ENCODE data around the gene NDOR1.

Gene NDOR1

DNA sequence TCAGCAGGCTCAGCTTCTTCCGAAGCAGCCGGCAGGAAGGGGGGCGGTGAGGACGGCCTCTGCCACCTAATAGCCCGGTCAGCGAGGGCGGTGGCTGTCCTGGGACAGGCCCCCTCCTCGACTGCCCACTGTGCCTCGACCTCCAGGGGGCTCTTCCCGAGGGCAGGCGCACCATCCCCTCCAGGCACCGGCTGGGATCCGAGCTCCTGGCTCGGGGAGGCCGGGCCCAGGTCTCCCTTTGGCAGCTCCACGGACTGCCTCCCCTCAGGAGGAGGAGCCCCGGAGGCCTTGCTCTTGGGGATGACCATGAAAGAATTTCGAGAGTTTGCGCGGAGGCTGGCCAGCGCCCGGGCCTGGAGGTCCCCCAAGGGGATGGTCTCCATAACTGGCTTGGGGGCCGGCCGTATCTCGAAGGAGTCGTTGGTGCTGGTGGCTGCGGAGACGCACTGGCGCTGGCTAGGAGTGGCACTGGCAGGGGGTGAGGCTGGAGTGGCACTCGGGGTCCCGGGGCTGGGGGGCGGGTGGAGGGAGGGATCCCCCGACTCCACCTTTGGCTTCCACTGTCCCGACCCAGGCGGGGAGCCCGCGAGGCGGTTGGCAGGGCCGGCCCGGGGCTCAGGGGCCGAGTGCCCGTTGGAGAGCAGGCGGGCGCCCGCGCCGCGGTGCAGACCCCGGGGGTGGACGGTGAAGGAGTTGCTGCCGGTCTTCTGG is 5.9 kb upstream of the NDOR1 start:
- DNase-seq = no peak

DNA sequence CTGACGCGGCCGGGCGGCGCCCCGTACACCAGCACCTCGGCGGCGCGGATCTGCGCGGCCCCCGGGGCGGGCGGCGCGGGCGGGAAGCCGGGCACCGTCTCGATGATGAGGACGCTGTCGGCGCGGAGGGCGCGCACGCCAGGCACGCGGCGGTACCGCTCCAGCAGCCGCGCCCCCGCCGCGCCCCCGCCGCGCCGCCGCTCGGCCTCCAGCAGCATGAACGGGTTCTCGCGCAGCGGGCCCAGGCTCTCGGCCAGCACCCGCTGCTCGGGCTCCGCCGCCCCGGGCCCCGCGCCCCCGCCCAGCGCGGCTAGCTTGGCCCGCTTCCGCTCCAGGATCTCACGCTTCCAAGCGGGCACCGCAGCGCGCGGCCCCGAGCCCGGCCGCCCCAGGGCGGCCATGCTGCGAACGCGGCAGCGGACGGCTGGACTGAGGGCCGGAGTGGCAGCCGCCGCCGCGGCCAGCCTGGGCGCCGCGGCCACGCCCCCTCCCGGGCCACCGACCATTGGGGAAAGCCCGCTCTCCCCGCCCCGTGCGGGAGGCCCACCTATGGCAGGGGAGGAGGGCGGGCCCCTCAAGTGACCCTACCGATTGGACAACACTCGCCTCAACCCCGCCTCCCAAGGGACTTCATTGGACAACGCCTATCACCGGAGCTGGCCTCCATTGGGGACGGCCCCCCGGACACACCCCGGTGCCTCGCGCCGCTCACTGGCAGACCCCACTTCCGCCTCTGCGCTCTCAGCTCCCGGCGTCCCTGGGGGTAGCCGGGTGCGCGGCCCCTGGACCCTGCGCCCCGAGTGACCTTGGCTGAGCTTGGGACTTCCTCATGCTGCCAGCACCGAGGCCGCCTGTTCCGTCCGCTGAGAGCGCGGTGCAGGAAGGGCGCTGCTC is 4.9 kb upstream of the NDOR1 start, which contains the start of gene TPRN:
TSS of gene TPRN (minus strand) at position 431 of the 894 bp plus-strand sequence. CDS start at position 401, 30 bp downstream.
- DNase-seq = peak; percentile 97

DNA sequence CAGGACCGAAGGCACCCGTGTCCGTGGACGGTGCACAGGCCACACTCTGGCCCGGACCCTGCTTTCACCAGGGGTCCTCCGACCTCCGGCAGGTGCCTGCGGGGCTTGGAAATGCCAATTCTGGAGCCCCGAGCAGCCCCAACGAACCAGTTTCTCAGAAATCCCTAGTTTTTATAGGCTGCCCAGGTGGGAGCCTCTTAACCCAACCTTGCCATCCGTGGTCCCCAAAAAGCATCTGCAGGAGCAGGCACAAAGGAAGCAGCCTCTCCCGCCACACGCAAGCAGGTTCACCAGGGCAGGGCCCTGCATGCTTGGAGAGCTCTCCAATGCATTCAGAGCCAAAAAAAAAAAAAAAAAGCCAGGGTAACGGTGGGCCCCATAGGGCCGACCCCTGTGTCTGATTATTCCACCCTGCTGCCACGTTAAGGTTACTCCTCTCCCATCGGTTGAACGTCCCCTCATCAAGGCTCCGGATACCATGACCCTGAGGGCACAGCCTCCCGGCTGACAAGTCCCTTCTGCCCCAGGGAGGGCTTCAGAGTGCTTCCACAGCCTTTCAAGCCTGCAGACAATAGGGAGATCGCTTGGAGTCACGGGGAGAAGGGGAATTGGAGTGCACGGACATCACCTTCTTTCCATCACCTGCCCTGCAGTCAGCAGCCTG is 4.2 kb upstream of the NDOR1 start:
- DNase-seq = no peak

DNA sequence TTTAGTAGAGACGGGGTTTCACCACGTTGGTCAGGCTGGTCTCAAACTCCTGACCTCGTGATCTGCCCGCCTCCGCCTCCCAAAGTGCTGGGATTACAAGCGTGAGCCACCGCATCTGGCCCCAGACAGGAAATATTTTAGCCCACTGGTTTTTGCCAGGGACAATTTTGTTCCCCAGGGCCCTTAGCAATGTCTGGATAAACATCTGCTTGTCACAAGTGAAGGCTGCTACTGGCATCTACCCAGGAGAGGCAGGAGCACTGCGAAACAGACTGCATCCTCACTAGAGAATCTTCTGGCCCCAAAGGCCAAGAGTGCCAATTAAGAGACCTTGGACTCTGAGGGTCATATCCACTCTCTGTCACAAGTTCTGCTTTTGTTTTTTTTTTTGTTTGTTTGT is 2.5 kb upstream of the NDOR1 start:
- no peak for DNase-seq

DNA sequence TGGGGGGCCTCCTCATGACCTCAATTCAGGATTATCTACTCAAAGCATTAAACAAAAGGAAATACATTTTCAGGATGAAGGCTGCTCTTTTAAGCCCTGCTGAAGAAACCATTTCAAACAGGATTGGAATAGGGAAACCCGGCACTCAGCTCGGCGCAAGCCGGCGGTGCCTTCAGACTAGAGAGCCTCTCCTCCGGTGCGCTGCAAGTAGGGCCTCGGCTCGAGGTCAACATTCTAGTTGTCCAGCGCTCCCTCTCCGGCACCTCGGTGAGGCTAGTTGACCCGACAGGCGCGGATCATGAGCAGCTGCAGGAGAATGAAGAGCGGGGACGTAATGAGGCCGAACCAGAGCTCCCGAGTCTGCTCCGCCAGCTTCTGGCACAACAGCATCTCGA is 772 bp upstream of the NDOR1 start:
- DNase-seq = no peak

DNA sequence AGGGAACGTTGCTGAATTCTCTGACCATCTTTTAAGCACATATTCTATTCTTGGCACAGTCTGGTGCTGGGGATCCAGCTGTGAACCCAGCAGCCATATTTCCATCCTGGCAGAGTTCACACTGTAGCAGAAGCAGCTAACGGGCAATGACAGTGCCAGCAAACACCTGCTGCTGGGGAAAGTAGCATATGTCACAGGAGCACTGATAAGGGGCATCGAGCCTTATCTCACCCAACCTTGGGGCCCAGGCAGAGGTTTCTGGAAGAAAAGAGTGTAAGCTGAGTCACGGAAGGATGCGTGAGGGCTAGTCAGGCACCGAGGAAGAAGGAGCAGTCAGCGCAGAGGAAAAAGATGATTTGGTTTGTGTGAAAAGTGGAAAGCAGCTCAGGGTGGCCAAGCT is 1.1 kb downstream of the NDOR1 start:
- no peak for DNase-seq

DNA sequence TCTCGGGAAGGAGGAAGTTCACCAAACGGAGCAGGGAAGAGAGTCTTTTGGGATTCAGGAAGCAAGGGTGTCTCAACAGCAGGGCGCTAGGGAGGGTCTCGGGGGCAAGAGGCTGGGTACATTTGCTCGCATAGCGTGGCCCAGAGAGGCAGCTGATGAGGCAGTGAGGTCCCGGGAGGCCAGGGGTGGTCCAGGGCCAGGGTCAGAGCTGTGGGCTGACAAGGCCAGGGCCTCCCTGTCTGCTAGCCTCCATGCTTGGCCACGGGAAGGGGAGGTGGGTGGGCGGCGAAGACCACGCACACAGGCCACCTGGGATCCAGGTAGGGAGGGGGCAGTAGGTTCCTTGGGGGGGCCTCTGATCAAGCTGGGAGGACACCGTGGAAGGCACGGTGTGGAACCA is 6.0 kb downstream of the NDOR1 start:
- DNase-seq = no peak

DNA sequence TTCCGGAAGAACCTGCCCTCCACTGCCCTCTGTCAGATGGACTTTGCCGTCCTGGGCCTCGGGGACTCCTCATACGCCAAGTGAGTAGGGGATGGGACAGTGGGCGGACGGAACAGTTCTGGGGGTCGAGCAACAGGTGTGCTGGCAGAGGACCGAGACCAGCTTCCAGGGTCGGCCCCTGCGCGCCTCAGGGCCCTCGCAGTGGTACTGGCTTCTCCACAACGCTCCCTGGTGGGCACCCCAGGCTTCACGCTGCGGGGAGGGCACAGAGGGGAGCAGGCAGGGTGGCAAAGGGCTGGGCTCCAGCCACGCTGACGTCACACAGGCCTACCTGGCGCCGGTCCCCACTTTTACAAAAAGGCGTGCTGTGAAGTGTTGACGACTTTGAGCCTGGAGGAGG is 7.0 kb downstream of the NDOR1 start:
- no peak for DNase-seq

DNA sequence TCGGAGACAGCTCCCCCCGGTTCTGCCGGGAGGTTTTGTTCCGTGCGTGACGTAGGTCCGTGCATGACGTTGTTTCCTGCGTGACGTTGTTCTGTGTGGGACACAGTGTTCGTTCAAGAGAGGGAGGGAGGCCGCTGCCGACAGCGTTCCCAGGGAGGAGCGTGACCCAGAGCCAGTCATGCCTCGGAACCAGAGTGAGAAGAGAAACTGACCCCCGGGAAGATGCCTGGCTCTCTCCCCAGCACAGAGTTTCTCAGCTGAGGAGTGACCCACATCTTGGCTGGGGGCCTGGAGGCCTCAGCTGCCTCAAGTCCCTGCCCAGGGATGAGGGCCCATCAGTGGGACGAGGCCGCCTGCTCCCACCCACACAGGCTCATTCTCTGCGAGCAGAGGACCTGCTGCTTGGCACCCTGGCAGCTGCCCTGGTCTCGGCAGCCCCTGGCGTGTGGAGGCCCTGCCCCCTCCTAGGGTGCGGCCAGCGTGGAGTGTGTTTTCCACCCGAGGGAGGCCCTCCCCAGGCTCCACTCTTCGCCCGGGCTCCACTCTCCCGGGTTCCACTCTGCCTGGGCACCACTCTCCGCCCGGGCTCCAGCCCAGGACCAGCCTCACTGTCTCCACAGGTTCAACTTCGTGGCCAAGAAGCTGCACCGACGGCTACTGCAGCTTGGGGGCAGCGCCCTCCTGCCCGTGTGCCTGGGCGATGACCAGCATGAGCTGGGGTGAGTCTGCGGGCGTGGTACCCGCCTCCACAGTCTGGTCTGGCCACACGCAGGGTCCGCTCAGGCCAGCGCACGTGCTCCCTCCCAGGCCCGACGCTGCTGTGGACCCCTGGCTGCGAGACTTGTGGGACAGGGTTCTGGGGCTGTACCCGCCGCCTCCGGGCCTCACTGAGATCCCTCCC is 7.9 kb downstream of the NDOR1 start:
- DNase-seq = no peak

DNA sequence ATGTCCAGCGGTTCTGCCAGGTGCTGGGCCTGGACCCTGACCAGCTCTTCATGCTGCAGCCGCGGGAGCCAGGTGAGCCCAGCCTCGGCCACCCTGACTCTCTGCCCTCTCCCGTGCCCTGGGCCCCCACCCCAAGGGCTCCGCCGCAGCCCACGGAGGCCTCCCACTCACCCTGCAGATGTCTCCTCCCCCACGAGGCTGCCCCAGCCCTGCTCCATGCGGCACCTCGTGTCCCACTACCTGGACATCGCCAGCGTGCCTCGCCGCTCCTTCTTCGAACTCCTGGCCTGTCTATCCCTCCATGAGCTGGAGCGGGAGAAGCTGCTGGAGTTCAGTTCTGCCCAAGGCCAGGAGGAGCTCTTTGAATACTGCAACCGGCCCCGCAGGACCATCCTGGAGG is 9.1 kb downstream of the NDOR1 start:
- no peak for DNase-seq

DNA sequence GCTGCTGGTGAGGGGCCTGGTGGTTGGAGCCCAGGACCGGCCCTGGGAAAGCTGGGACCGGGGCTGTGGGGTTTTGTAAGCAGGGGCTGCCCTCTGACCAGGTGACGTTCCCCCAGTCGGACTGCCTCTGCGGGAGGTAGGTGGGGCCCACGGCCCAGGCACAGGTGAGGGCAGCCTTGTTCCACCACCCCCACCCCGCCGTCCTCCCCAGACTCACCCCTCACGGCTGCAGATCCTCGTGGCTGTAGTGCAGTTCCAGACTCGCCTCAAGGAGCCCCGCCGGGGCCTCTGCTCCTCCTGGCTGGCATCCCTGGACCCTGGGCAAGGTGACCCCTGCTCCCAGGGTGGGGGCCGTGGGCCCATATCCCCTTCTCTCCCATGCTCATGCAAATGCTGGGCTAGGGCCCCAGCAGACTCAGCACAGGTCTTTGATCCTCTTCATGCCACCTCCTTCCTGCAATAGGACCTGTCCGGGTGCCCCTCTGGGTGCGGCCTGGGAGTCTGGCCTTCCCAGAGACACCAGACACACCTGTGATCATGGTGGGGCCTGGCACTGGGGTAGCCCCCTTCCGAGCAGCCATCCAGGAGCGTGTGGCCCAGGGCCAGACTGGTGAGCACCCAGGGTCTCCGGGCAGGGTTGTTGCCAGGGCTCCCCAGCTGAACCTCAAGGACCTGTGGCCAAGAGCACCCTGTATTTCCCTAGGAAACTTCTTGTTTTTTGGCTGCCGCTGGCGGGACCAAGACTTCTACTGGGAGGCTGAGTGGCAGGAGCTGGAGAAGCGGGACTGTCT is 9.9 kb downstream of the NDOR1 start:
- no peak for DNase-seq

DNA sequence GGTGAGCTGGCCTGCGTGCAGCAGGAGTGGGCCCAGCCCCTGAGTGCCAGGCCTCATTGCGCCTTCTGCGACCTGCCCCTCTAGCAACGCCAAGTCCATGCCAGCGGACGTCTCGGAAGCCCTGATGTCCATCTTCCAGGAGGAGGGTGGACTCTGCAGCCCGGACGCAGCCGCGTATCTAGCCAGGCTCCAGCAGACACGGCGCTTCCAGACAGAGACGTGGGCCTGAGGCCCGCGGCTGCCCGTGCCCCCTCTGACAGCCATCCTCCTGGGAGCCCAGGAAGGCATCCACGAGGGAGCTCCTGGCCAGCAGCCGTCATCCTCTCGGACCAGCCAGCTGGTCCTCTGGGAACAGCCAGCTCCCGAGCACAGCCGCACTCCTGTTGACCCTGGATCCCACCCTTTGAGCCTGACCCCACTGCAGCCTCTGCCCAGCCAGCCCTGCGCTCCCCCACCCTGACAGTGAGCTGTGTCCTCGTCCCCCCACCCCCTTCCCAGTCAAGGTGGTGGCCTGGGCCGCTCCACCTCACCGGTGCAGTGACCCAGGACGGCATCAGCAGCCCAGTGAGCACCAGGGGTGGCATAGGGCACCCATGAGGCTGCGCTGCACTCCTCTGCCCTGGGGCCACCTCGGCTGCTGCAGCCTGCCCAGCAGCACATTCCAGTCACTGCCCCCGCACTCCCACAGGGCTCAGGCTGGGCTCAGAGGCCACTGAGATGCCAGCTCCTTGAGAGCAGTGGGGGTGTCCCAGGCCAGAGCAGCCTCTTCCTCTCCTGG is 10.9 kb downstream of the NDOR1 start:
- no peak for DNase-seq

DNA sequence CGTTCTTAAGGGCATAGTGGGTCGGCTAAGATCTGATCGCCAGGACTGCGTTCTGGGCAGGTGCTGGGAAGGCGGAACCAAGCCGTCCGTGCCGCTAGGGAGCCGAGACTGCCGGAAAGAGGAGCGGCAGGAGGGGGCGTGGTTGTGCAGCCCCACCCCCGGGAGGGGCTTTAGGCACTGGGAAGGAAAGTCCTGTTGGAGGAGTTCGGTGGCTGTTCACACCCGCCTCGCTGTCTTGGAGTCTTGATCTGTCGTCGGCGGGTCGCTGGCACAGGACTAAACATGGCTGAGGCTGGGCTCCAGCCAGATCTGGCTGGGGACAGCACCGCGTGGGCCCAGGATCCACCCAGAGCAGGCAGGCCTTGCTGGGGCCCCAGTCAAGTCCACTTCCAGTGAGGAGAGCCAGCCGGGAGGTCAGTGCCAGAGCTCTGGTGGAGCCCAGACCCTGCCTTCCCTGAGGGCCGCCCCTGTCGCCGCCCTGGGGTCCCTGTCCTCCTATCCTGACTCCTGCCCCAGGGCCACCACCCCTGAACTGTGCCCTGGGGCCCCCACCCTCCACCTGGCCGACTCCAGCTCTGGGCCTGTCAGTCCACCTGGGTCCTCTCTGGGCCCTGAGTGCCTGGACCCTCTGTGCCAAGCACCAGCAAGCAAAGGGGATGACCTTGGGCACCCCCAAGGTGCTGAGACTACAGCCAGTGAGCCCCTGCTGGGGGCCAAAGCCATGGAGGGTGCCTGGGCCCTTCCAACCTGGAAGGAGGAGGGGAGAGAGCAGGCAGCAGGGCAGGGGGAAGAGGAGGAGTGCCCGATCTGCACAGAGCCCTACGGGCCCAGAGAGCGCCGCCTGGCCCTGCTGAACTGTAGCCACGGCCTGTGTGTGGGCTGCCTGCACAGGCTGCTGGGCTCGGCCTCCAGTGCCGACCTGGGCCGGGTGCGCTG is 12.0 kb downstream of the NDOR1 start:
- no peak for DNase-seq

DNA sequence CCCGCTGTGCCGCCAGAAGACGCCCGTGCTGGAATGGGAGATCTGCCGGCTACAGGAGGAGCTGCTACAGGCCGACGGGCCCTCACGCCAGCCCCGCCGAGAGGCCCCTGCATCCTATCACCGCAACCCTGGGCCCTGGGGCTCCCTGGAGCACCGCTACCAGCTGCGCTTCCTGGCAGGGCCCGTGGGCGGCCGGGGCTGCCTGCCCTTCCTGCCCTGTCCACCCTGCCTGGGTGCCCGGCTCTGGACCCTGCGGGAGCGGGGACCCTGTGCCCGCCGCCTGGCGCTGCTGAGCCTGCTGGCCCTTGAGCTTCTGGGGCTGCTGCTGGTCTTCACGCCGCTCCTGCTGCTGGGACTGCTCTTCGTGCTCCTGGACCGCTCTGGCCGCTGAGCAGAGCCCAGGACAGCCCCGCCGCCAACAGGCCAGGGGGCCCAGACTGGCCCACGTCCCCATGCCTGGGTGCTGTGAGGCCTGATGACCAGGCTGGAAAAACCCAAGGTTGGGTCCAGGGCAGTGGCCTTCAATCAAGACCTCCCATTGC is 12.8 kb downstream of the NDOR1 start:
- no peak for DNase-seq

DNA sequence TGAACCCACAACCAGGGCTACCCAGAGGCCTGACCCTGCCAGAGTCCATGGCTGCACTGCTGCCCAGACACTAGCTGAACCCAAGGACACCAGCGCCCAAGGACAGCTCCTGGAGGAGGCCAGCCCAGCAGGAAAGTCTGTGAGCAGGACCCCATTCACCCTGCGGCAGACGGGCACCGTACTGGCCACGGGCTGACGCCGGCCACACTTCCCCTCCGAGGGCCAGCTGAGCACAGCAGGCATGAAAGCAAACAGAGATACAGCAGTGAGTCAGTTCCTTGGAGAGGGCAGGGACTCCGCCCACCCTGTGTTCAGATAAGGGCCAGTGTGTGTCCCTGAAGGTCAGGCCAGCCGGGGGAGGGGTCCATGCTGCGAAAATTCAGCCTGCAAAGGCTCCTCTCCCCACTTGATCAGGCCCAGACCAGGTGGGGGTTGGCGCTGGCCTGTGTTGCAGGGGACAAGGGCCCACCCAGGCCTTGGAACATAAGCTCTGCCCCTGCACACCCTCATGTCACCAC is 13.3 kb downstream of the NDOR1 start:
- DNase-seq = no peak

DNA sequence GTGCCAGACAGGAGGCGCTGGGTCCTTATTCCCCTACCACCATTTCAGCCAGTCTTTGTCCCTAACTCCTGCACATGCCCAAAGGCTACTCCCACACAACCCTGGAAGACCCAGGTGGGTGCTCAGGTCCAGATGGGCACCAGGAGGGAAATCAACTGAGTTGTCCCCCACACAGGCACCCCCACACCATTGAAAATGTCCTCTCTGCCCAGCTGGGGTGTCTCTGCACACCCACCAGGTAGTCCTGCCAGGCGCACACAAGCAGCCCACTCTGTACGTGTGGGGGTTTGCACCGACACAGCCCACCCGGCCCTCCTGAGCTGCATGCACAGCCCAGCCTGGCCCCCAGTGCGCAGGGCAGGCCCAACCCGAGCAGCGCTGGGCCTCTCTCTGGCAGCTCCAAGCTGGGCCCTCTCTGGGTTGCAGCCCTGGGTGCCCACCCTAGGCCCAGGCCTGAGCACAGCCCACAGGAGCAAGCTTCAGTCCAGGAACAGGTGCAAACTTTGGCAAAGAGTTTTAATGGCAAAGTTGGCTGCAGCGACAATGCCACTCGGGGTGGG is 14.3 kb downstream of the NDOR1 start:
- DNase-seq = no peak

DNA sequence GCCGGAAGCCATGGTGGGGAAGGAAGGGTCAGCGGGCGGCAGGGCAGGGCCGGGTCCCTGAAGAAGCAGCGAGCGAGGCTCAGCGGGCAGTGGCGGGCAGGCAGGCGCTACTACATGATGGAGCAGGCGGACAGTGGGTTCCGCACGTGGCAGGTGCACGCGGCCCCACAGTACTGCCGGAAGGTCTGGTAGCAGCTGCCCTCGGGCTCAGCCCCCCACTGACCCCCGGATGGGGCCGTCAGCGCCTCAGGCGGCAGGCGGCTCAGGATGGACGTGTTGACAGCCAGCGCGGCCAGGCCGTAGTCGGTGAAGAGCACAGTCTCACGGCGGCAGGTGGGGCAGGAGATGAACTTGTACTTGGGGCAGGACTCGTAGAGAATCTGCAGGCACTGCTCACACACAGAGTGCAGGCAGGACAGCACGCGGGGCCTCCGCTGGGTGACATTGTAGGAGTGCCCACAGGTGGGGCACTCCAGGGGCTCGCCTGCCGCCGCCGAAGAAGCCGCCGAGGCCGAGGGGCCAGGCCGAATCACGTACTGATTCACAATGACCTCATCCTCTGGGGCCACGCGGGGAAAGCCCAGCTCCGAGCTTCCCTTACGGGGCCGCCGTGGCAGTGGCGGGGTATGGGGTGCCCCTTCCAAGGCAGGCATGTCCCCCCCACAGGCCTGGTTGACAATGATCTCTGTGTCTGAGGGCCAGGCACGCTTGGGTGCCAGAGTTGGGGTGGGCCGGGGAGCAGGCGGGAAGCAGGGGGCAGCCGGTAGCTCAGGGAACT is 15.0 kb downstream of the NDOR1 start:
- DNase-seq = no peak

DNA sequence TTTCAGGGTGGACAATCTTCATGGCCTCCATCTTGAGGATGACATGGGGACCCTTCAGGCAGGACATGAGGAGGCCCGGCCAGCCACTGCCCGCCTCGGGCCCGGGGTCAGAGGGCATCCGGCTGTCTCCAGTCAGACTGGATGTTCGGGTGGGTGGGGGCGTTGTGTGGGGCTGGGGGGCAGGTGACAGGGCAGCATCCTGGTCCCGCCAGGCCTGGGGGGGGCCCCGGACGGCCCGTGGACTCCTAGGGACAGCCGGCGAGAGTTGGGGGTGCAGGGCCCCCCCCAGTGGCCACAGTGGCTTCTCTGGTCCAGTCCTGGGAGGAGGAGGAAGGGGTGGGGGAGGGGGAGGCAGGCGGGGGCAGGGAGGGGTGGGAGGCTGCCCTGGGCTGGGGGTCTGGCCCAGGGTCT is 15.6 kb downstream of the NDOR1 start:
- DNase-seq = no peak

Data from right forelimb (tissue), 1 donor.